Measurements from ENCODE around the gene KIAA1755.

The KIAA1755 gene

DNA sequence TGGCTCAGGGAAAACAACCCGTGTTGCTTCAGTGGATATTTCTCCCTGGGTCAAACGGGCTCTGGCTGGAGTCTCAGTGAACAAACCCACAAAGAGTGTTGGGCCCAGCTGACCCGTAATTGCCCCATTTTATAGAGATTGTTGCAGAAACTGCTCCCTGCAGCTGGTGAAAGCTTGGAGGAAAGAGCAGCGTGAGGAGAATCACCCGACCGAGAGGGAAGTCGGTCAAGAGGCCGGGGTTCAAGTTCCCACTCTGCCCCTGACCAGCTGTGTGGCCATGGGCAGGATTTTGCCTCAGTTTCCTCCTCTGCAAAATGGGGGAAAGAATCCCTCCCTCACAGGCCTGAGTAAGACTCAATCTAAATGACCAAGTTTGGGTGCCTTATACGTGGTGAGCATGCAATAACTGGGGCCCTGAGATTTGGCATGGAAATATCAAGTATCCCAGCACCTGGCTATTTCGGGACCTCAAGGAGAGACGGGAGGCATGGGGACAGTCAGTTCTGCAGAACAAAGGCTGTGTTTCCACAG, 93.8 kb downstream of the KIAA1755 start:
- DNase-seq (ENCODE audit: low read depth in 2 of 2): no peak

- no peak for DNase-seq (ENCODE audit: low read depth in 2 of 2)
These were observed 94.4 kb downstream of the KIAA1755 start for GRCh38 chr20:38165966-38166702.

DNA sequence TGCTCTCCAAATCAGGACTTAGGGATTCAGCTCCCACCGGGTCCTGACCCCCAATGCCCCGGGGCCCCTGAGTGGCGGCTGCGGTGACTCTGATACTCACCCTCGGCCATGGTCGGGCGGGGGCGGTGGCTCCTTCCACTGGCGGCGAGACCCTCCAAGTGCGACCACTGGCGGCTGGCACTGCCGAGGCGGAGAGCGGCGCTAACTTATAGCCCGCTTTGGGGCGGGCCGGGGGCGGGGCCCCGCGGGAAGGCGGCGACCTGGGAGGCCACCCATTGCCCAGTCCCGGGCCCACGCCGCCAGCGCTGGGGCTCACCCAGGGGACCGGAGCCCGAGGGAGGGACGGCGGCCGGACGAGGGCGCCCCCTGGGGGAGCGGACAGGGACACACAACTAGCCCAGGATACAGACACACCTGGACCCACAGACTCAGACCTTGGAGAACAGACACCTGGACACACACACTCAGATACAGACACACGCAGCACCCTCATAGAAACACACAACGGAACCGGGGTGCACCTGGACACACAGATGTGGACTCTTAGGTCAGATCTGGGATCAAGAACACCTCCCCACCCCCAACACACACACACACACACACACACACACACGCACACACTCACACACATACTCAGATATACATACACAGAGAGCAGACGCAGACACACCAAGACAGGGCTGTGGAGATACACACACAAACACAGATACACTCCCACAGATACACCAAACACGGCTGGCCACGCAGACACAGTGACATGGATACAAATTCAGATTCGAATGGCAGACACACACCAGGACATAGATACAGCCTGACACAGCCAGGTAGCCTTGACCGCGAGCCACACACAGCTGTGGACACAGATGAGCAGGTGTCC, 95.2 kb downstream of the KIAA1755 start, which contains the start of gene TGM2:
TSS of gene TGM2 (minus strand) at position 182 of the 877 bp plus-strand sequence. CDS start at position 110, 72 bp downstream.
- DNase-seq (ENCODE audit: low read depth in 2 of 2): peak; percentile 5 to 30

DNA sequence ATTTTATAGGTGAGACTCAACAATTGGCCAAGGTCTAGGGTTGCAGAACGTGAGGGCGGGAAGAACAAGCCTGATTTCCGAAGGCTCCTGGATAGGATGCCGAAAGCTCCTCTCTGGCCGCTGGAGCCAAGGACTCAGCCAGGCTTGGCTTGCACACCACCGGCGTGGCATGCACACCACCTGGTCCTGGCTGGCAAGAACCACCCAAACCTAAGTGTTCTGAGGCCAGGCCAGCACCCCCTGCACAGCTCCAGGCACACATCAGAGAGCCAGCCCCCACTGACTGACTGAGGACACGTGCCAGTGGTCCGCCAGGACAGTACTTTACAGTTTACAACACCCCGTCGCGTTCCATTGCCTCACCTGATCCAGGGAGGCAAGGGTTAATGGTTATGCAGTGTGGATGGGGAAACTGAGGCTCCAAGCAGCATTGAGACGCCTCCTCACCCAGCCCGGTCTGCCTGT, 95.9 kb downstream of the KIAA1755 start:
- no peak for DNase-seq (ENCODE audit: low read depth in 2 of 2)

GRCh38 chr20:38164069-38164468, 96.5 kb downstream of the KIAA1755 start:
- DNase-seq (ENCODE audit: low read depth in 2 of 2): no peak

GRCh38 chr20:38162878-38163875, 97.4 kb downstream of the KIAA1755 start:
- no peak for DNase-seq (ENCODE audit: low read depth in 2 of 2)

DNA sequence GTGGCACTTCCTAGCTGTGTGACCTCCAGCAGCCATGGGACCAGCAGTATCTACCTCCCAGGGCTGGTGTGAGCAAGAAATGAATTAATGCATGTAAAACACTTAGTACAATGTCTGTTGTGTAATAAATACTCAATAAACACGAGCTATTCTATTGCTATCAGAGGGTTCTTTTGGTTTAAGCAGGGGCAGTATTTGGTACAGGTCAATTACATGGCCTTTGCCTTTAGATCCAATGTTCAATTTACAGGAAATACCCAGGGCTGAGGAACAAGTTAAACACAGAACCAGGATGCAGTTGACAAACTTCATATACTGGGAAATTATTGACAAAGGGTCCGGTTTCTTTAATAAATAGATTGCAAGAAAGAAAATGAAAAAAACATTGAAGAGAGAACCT, 98.4 kb downstream of the KIAA1755 start:
- DNase-seq (ENCODE audit: low read depth in 2 of 2): no peak

GRCh38 chr20:38161412-38161774, 99.1 kb downstream of the KIAA1755 start:
- no peak for DNase-seq (ENCODE audit: low read depth in 2 of 2)
